HL-60 (cell line): Measurements from ENCODE around the gene SLAMF6.
A peak's percentile ranks its signal among the peaks of the same experiment; 100 is the strongest.
"Not testable (repeated sequence)": the region's sequence is repeated elsewhere in the genome, so short reads cannot be mapped to it uniquely, and the experiment has no call there.

Source experiments
- DNase-seq, 2 experiments: peaks; one replicate each; pipeline ENCODE4 v3.0.0-alpha.2; 2010 to 2020; ENCODE audit warnings: low read depth in 1 of 2, low spot score in 1 of 2
- H3K27ac ChIP-seq: fragments of 250-450 bp; sonication (Bioruptor Pico); replicated peaks from 2 replicates; pipeline ENCODE4 v1.5.1; 2020; ENCODE audit warnings: mild to moderate bottlenecking, moderate library complexity
- H3K27me3 ChIP-seq: fragments of 250-450 bp; sonication (Bioruptor Pico); 2 replicates; pipeline ENCODE4 v1.5.1; 2021; ENCODE audit warnings: mild to moderate bottlenecking, moderate library complexity; ENCODE audit not compliant: insufficient read depth, poor library complexity, severe bottlenecking
- H3K4me3 ChIP-seq: replicated peaks from 2 replicates; pipeline ENCODE4 v1.5.1; 2011; ENCODE audit warnings: mild to moderate bottlenecking, control low read depth, low read length; ENCODE audit not compliant: insufficient read depth
- GABPA ChIP-seq: IDR thresholded peaks from 2 replicates; pipeline ENCODE4 v1.6.1; 2012; ENCODE audit warnings: low read depth
- POLR2AphosphoS5 ChIP-seq: IDR thresholded peaks from 2 replicates; pipeline ENCODE4 v1.6.1; 2012; ENCODE audit warnings: low read depth
- REST ChIP-seq: IDR thresholded peaks from 2 replicates; pipeline ENCODE4 v1.6.1; 2012; ENCODE audit warnings: low read depth; ENCODE audit not compliant: insufficient replicate concordance
- SPI1 ChIP-seq: IDR thresholded peaks from 2 replicates; pipeline ENCODE4 v1.6.1; 2012; ENCODE audit warnings: low read depth, mild to moderate bottlenecking, borderline replicate concordance
- TF ChIP-seq, protein P1 (sequence below): IDR thresholded peaks from one replicate; pipeline ENCODE4 v1.5.1; 2011; ENCODE audit warnings: low read length, control low read depth, inconsistent platforms; ENCODE audit not compliant: insufficient read depth

SLAMF6 gene

DNA sequence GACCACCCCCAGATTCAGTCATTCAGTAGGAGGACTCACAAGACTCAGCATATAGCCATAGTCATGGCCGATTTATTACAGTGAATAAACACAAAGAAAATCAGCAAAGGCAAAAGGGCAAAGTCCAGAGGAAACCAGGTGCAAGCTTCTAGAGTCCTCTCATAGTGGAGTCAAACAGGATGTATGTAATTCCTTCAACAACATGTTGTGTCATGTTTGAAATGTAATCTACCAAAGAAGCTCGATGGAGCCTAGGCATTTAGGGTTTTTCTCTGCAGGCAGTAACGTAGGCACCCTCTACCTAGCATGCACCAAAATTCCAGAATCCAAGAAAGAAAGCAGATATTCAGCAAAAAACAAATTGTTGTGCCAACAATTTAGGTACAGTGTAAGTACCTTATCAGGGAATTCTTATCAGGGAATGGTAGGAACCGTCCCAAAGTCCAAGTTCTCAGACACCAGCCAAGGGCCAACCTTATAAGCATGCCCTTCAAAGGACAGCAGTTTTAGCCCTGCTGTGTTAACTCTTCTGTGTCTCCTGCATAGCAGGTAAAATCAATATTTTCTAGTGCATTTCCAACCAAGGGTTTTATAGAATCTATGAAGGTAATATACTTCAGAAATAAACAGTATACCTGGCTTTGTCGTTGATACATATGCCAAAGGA, 16.1 kb upstream of the SLAMF6 start:
- Histone ChIP-seq H3K27ac (peak overlapping the region; percentile 77), H3K27me3 (no peaks in the 10 kb centered on the region), H3K4me3 (no peak overlapping the region)
- TF ChIP-seq REST (no peak), POLR2AphosphoS5 (no peak), SPI1 (no peak)
- no peak for DNase-seq

DNA sequence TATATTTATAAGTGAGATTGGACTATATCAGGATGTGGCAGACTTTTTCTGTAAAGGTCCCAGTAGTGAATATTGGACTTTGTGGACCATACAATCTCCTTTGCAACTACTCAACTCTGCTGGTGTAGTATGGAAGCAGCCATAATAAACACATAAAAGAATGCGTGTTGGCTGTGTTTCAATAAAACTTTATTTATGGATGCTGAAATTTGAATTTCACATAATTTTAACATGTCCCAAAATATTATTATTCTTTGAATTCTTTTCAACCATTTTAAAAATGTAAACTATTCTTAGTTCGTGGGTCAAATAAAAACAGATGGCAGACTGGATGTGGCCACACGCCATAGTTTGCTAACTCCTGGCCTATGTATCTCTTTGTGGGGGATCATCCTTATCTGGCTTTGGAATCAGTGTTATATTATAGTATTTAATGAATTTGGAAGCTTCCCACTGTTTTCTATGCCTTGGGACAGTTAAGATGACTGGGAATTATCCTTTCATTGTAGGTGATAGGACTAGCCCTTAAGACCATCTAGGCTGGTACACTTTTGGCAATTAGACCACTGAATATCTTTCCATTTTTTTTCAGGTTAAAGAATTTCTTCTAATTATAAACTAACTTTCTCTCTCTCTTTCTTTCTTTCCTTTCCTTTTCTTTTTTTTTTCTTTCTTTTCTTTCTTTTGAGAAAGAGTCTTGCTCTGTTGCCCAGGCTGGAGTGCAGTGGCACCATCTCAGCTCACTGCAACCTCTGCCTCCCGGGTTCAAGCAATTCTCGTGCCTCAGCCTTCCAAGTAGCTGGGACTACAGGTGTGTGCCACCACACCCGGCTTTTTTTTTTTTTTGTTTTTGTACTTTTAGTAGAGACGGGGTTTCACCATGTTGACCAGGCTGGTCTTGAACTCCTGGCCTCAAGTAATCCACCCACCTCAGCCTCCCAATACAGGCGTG, 14.9 kb upstream of the SLAMF6 start:
- Histone ChIP-seq H3K27ac (peak overlapping the region; percentile 77), H3K4me3 (no peak overlapping the region), H3K27me3 (no peaks in the 10 kb centered on the region)
- no peak for DNase-seq
- TF ChIP-seq, protein P1, sequence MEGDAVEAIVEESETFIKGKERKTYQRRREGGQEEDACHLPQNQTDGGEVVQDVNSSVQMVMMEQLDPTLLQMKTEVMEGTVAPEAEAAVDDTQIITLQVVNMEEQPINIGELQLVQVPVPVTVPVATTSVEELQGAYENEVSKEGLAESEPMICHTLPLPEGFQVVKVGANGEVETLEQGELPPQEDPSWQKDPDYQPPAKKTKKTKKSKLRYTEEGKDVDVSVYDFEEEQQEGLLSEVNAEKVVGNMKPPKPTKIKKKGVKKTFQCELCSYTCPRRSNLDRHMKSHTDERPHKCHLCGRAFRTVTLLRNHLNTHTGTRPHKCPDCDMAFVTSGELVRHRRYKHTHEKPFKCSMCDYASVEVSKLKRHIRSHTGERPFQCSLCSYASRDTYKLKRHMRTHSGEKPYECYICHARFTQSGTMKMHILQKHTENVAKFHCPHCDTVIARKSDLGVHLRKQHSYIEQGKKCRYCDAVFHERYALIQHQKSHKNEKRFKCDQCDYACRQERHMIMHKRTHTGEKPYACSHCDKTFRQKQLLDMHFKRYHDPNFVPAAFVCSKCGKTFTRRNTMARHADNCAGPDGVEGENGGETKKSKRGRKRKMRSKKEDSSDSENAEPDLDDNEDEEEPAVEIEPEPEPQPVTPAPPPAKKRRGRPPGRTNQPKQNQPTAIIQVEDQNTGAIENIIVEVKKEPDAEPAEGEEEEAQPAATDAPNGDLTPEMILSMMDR: no peak
- TF ChIP-seq SPI1 (no peak), GABPA (no peak), REST (no peak), POLR2AphosphoS5 (no peak)

DNA sequence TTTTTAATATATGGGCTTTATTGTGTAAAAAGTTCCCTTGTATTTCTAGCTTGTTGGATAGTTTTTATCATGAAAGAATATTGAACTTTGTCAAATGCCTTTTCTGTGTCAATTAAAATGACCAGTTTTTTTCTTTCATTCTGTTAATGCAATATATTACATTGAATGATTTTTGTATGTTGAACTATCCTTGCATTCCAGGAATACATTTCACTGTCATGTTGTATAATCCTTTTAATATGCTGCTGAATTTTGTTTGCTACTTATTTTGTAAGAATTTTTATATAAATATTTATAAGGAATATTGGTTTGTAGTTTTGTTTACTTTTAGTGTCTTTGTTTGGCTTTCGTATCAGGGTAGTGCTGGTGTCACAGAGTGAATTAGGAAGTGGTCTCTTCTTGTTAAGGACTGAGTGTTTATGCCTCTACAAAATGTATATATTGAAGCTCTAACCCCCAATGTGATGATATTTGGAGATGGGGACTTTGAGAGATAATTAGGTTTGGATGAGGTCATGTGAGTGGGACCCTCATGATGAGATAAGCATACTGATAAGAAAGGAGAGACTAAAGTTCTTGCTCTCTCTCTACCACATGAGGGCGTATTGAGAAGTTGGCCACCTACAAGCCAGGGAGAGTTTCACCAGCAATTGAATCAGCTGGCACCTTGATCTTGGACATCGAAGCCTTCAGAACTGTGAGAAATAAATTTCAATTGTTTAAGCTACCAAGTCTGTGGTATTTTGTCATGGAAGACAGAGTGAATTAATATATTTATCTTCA, 12.0 kb upstream of the SLAMF6 start:
- no peak for TF ChIP-seq REST
- TF ChIP-seq SPI1: no peak
- no peak for TF ChIP-seq GABPA
- TF ChIP-seq, protein P1: no peak
- no peak for TF ChIP-seq POLR2AphosphoS5

DNA sequence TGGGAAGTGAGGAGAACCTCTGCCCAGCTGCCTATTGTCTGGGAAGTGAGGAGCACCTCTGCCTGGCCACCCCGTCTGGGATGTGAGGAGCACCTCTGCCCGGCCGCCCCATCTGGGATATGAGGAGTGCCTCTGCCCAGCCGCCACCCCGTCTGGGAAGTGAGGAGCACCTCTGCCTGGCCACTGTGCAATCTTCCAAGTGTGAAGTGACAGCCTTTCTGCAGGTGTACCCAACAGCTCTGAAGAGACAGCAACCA, 9.4 kb upstream of the SLAMF6 start:
- not testable (repeated sequence) for H3K27me3 ChIP-seq, H3K4me3 ChIP-seq, H3K27ac ChIP-seq, DNase-seq

More for the DNA sequence above, 12.0 kb upstream of the SLAMF6 start:
- DNase-seq: no peak
- H3K4me3 ChIP-seq: no peak overlapping the region
- H3K27ac ChIP-seq: no peak overlapping the region
- no peaks in the 10 kb centered on the region for H3K27me3 ChIP-seq

GRCh38 chr1:160531809-160532556, 8.9 kb upstream of the SLAMF6 start:
- H3K27ac ChIP-seq, H3K4me3 ChIP-seq, DNase-seq, H3K27me3 ChIP-seq: not testable (repeated sequence)
